GM18873 (cell line): ENCODE measurements around the gene SNRPD1.
"Not testable (repeated sequence)": the region's sequence is repeated elsewhere in the genome, so short reads cannot be mapped to it uniquely, and the experiment has no call there.

ENCODE experiments used
- ATAC-seq: cut with Tn5 transposase; IDR thresholded peaks from one replicate; pipeline ENCODE4 v1.9.1; 2021; ENCODE audit warnings: mild to moderate bottlenecking, moderate library complexity, moderate number of reproducible peaks; ENCODE audit not compliant: unreplicated experiment, low FRiP score

SNRPD1 gene

DNA sequence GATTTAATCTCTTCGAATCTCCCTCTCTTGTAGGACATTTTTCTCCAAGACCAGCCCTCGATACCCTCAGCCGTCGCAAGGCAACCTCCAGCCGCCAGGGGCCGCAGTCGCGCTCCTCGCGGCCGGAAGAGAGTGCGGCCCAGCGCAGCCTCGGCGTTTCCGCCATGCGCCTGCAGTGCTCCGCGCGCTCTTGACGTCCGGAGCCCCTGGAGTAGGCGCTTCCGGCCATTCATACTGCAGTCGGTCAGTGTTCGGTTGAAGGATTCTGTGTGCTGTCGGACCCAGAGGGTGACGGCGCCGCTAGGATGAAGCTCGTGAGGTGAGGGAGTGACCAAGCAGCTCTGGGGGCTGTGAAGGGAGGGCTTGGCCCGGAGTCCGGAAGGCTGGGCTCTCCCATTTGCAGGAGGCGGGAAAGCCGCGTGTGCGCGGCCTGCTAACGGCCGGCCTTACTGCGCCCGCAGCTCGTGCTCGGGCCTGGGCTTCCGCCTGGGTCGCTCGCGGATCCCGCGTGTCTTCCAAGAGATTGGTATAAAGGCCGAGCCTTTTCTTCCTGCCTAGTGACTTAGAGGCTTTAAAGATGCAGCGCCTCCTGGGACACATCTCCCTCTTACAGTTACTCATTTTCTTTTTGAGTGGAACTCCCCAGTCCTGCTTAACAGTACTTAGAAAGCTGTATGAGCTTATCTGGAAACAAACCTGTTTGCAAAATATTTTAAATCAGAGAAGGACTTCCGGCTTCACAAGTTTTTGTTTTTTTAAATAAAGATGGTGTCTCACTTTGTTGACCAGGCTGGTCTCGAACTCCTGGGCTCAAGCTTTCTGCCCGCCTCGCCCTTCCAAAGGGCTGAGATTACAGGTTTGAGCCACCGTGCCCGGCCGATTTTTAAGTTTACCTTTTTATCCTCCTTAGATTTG is at the start of gene SNRPD1:
Gene SNRPD1, plus strand, starts transcription at position 190 of the 915 bp plus-strand sequence. Its CDS starts 116 bp downstream, at position 306.
- ATAC-seq = peak; percentile 89

DNA sequence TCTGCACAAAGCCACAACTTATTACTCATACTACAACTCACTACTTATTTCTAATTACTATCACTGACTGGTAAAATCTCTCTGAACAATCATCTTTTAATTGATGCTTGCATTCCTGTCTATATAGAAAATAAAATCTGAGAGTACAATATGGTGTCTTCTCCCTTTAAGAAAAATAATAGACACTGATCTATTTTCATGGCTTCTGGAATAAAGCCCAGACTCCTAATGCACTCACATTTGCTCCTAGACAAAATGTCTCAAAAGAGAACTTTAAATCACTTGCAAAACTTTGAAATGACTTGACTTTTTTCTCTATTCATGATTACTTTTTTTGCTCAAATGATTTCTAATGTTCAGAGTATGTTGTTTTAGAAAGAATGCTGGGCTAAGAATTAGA is 40.3 kb upstream of the SNRPD1 start:
- no peak for ATAC-seq

DNA sequence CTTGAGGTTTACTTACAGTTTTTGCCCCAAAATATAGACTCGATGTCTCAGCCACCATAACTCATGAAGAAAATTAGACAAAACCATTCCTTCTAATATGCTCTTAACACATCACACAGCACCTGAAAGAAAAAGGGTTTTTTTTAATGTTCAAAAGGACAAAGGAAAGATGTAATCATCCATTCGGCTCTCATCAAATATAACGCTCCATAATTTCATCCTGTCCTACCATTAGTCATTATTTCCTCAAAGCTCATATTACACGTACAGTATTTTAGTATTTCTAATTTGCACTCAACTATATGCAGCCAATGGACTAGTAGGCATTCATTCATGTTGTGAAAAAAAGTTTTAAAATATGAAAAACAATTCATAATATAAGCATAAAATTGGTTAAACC is 36.5 kb upstream of the SNRPD1 start:
- ATAC-seq = no peak

DNA sequence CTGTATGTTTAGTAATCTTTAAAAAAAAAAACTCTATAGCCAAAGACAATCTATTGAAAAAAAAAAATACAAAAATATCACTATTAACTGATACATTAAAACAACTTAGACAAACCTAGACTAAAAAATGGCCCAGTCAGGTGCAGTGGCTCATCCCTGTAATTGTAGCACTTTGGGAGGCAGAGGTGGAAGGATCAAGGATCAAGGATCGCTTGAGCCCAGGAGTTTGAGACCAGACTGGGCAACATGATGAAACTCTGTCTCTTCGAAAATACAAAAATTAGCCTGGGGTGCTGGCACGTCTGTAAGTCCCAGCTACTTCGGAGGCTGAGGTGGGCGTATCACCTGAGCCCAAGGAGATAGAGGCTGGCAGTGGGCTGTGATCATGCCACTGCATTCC is 27.7 kb upstream of the SNRPD1 start:
- ATAC-seq = no peak

DNA sequence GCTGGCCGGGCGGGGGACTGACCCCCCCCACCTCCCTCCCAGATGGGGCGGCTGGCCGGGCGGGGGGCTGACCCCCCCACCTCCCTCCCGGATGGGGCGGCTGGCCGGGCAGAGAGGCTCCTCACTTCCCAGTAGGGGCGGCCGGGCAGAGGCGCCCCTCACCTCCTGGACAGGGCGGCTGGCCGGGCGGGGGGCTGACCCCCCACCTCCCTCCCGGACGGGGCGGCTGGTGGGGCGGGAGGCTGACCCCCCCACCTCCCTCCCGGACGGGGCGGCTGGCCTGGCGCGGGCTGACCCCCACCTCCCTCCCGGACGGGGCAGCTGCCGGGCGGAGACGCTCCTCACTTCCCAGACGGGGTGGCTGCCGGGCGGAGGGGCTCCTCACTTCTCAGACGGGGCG is 19.8 kb upstream of the SNRPD1 start:
- ATAC-seq = not testable (repeated sequence)

DNA sequence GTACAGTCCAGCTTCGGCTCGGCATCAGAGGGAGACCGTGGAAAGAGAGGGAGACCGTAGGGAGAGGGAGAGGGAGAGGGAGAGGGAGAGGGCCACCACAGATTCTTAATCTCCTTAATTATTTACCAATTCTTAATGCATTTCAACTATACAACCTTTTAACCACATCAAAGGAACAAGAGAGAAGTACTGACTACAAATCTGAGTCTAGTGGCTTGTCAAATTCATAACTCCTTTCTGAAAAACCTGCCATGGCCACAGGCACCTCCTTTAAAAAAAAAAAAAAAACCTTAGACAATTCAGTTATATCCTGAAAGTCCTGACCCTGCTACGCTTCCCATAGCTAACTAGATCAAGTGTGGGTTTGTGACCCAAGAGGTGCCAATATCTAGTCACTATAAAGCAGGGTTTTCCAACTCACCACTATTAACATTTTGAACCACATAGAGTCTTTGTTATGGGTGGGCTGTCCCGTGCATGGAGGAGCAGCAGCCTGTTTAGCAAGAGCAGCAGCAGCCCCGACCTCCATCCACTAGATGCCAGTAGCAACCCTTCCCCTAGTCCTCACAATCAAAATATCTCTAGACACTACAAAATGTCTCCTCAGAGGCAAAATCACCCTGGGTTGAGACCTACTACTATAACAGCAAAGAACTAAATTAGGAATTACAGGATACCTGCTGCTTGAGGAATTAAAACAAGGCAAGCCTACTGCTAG is 18.4 kb upstream of the SNRPD1 start:
- ATAC-seq = no peak

DNA sequence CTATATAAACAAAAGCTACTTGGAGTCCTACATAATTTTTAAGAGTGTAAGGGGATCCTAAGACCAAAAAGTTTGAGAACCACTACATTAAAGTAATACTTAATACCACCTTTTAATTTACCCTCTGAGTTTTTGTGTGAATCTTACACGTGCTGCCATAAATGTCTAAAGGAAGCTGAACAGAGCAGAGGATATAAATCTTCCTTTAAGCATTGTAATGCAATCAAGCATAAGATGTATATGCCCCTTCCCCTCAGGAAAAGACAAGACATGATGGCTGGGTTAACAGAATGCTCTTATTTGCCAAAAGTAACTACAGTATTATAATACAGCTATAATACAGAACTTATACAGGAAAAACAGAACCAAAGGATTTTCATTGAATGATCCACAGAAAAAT is 14.5 kb upstream of the SNRPD1 start:
- no peak for ATAC-seq

DNA sequence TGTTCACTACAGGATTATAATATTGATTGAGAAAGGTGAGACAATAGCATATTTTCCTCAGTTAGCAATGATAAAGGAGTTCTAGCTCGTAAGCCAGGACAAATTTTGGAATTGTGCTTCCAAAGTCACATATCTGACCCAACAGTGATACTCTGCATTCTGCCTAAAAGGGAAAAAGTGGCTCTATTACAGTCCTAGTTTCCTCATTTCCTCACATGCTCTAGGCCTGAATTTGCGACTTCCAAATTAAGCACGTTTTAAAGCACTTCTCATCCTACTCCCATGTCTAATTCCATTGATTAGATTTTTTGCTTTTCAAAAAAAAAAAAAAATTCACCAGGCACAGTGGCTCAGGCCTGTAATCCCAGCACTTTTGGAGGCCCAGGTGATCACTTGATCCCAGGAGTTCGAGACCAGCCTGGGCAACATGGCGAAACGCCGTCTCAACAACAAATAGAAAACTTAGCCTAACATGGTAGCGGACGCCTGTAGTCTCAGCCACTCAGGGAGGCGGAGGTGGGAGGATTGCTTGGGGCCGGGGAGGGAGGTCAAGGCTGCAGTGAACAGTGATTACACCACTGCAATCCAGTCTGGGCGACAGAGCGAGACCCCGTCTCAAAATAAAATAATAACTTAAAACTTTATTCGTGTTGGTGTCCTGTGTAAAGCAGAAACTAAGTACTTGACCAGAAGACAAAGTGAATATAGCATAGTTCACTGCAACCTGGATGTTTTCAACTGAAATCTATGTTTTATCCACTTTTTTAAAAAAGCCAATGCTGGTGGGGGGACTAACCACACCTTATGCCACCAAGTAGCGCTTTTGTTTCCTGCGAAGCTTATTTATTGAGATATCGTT is 13.2 kb upstream of the SNRPD1 start:
- no peak for ATAC-seq

DNA sequence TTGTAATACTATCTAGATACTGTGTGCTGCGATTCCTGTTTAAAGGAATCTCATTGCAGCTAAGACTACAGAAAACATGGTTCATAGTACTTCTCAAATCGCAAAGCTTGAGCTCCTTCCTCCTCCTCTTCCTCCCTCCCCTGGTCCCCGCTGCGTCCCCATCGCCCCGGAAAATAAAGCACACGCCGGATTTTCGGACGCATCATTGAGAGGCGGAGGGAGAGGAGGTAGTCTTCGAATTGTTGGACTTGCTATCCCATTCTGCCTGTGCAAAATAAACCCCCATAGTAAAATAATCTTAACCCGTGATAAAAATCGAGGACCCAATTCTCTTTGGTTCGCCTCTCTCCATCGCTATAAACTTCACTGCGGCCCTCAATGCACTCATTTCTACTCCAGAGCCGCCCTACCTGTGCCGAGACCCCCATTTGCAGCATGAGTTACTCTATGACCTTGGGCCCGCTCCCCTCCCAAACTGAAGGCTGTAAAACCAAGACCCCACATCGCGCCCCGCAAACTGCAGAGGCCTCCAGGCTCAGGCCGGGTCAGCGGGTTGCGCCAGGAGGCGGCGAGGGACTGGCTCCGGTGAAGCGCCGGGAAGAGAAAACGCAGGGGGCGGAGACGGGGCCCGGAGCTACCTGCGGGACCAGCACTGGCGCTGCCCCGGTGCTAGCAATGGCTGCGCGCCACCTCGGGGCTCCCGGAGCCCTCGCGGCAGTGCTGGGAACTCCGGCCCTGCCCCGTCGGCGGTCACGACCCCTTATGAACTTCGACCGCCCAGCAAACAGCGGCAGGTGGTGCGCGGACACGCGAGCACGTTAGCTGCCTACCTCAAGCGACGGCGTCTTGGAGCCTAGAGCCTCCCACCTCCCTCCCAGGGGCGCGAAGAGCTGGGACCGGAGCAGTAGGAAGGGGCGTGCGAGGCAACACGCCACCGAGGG is 12.3 kb upstream of the SNRPD1 start:
- ATAC-seq = peak; percentile 39

DNA sequence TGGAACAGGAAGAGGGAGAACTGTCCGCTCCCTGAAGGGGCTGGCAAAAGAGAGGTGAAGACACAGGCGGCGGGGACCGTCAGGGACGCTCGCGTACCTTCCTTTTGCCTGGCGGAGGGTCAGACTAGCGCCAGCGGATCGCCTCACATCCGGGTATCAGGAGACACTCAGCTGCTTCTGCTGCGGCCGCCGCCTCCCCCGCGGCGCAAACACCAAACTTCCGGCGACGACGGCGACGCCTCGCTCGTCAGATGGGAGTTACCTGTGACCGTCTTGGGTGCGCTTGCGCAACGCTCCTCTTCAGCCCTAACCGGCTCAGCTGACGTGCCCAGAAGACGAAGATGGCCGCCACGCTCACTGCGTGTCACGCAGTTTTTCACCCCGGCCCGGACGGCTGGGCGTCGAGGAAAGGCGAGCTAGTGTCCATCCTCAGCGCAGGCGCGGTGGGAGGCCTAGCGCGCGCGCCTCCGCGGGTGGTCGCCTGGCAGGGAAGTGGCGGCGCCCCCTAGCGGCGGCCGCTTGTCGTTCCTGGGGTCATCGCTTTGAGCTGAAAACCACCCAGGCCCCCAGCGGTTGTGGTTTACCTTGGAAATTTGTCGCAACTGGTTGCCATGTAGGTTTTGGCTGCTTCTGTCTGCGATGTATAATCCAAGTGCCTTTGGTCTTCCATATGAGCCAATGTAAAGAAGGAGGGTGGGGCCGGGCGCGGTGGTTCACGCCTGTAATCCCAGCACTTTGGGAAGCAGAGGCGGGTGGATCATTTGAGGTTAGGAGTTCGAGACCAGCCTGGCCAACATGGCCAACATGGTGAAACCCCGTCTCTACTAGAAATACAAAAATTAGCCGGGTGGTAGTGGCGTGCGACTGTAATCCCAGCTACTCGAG is 11.3 kb upstream of the SNRPD1 start, which contains the start of gene ESCO1:
Gene ESCO1, minus strand, starts transcription at position 179 of the 885 bp plus-strand sequence. CDS start 25,861 bp downstream, outside the sequence.
- ATAC-seq = peak; percentile 89

DNA sequence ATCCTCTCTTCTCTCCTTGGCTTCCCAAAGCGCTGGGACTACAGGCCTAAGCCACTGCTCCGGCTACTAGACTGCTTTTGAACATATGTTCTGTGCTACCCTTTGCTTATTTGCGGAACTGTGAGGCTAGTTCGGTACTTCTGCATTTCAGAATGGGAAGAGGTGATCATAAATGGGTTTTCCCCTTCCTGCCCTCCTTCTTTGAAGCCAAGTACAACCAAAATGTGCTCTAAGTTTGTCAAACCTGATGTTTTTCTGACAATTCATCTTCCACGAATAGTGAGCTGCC is 9.9 kb upstream of the SNRPD1 start:
- ATAC-seq = no peak

DNA sequence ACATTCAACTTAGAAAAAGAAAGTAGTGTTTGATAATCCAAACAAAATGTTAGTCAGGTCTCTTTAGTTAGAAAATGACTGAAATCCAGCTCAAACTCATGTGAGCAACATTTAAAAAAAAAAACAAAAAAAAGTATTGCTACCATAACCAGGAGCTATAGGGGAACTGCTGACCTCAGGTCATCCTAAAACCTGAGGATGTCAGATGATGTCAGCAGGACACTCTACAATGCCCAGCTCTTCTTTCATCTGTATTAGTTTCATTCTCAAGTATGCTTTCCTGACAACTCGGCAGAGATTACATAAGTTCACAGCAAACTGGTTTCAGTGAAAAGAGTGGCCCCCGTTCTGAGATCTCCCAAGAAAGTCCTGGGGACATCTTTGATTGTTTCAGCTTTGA is 7.4 kb upstream of the SNRPD1 start:
- no peak for ATAC-seq

DNA sequence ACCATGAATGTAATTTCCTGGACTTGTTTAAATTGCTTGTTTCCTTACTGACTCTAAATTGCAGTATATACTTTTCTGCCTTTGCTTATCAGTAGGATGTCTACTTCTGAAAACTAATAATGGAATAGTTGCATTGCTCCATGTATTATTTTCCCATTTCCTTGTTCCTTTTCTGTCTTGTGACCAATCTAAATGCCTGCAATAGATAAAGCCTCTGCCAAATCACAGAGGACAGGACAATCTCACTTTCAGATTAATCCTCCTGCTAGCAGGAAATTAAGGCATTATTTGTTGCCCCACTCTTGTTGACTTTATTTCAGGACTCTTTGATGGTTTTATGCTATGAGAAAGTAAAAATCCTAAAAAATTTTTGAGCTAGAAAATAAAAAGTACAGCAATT is 6.9 kb upstream of the SNRPD1 start:
- no peak for ATAC-seq

DNA sequence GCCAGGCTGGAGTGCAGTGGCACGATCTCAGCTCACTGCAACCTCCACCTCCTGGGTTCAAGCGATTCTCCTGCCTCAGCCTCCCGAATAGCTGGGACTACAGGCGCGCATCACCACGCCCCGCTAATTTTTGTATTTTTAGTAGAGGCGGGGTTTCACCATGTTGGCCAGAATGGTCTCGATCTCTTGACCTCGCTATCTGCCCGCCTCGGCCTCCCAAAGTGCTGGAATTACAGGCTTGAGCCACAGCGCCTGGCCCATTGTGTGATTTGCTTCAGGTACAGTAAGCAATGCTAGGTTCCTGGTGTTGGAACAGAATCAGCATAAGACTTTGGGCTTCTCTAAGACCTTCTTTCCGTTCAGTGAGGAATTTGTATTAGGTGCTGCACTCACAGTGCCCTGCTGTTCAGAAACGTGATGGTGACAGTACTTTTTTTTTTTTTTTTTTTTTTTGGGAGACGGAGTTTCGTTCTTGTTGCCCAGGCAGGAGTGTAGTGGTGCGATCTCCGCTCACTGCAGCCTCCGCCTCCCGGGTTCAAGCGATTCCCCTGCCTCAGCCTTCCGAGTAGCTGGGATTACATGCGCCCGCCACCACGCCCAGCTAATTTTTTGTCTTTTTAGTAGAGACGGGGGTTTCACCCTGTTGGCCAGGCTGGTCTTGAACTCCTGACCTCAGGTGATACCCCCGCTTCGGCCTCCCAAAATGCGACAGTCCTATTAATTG is 551 bp upstream of the SNRPD1 start:
- peak; percentile 2 for ATAC-seq

DNA sequence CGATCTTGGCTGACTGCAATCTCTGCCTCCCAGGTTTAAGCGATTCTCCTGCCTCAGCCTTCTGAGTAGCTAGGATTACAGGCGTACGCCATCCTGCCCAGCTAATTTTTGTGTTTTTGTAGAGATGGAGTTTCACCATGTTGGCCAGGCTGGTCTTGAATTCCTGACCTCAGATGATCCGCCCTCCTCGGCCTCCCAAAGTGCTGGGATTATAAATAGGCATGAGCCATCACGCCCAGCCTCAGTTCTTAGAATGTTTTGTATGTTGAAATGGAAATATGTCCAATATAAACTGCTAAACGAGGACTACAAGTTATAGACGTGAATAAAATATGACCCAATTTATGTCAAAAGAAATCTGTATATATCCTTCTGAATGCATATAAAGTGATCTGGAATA is 9.5 kb downstream of the SNRPD1 start:
- not testable (repeated sequence) for ATAC-seq

DNA sequence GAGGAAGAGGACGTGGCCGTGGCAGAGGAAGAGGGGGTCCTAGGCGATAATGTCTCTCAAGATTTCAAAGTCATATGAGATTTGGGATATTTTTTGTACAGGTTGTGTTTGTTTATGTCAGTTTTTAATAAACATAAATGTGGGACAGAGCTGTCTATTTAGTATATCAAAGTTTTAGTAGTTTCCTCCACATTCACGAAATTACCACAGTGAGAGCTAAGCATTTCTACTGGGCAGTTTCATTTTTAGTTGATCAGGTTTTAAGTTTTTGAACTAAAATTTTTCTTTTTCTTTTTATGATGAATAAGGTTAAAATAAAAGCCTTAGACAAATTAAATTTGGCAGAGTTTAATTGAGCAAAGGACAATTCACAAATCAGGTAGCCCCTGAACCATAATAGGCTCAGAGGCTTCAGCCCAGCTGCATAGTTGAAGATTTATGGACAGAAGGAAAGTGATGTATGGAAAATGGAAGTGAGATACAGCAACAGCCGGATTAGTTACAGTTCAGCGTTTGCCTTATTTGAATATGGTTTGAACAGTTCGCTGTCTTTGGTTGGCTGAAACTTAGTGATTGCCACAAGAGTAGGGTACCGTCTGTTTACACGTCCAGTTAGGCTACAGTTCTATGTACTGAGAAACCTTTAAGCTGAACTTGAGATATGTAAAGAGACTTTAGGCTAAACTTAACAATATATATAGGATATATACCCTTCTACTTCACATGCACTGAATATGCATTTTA is 17.1 kb downstream of the SNRPD1 start:
- peak; percentile 93 for ATAC-seq

DNA sequence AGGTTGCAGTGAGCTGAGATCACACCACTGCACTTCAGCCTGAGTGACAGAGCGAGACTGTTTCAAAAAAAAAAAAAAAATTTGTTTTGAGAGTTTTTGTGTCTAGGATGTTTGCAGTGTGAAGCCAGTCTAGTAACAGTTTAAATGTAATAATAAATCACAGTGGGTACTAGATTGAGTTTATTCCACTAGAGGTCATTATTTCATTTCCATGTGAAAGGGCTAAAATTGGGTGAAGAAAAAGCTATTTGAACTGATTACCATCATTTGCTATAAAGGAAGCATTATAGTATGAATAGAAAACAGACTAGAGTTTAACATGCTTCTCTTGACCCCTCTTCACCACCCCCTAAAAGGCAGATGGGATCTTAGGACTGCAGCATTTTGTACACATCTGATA is 20.3 kb downstream of the SNRPD1 start:
- ATAC-seq = no peak
